Muscle layer of duodenum (tissue), 2 donors: ENCODE data around the gene HMG20A.
"Not testable (repeated sequence)": the region's sequence is repeated elsewhere in the genome, so short reads cannot be mapped to it uniquely, and the experiment has no call there.

Experiments
- H3K27ac ChIP-seq: one replicate; pipeline ENCODE4 v1.7.0; 2013; ENCODE audit warnings: mild to moderate bottlenecking, low read length
- H3K27me3 ChIP-seq: one replicate; pipeline ENCODE4 v1.7.0; 2013; ENCODE audit warnings: low read depth, mild to moderate bottlenecking, control low read depth, low read length
- H3K36me3 ChIP-seq, 2 donors: one replicate each; pipeline ENCODE4 v1.7.0; 2013; ENCODE audit warnings: low read length in 2 of 2, control low read depth in 1 of 2, mild to moderate bottlenecking in 1 of 2; ENCODE audit not compliant: insufficient read depth in 2 of 2, control insufficient read depth in 1 of 2
- H3K4me1 ChIP-seq, 2 donors: one replicate each; pipeline ENCODE4 v1.7.0; 2013; ENCODE audit warnings: low read length in 2 of 2, mild to moderate bottlenecking in 2 of 2, control low read depth in 1 of 2, moderate library complexity in 1 of 2; ENCODE audit not compliant: insufficient read depth in 2 of 2, control insufficient read depth in 1 of 2
- H3K4me3 ChIP-seq, 2 donors: one replicate each; pipeline ENCODE4 v1.7.0; 2013; ENCODE audit warnings: low read length in 2 of 2, low read depth in 1 of 2, mild to moderate bottlenecking in 1 of 2
- H3K9me3 ChIP-seq, 2 donors: one replicate each; pipeline ENCODE4 v1.7.0; 2013; ENCODE audit warnings: low read length in 2 of 2, control low read depth in 1 of 2, mild to moderate bottlenecking in 1 of 2; ENCODE audit not compliant: control insufficient read depth in 1 of 2
- donor health status: healthy.

Gene HMG20A

GRCh38 chr15:77409259-77410156 is 11.2 kb upstream of the HMG20A start:
- H3K27ac ChIP-seq = no peak overlapping the region
- no peaks in the 10 kb centered on the region for H3K4me1 ChIP-seq
- H3K27me3 ChIP-seq = no peaks in the 10 kb centered on the region
- H3K4me3 ChIP-seq = no peak overlapping the region
- H3K9me3 ChIP-seq = no peaks in the 10 kb centered on the region
- no peaks in the 10 kb centered on the region for H3K36me3 ChIP-seq

GRCh38 chr15:77410157-77410500 is 10.6 kb upstream of the HMG20A start:
- not testable (repeated sequence) for H3K36me3 ChIP-seq, H3K4me3 ChIP-seq, H3K27ac ChIP-seq, H3K9me3 ChIP-seq, H3K27me3 ChIP-seq, H3K4me1 ChIP-seq

GRCh38 chr15:77410701-77411618 is 9.7 kb upstream of the HMG20A start:
- Histone ChIP-seq H3K36me3 (no peaks in the 10 kb centered on the region), H3K9me3 (no peaks in the 10 kb centered on the region), H3K4me3 (no peak overlapping the region), H3K4me1 (no peaks in the 10 kb centered on the region), H3K27ac (no peak overlapping the region), H3K27me3 (no peaks in the 10 kb centered on the region)

- H3K9me3 ChIP-seq = no peaks in the 10 kb centered on the region
- no peak overlapping the region for H3K4me3 ChIP-seq
- H3K36me3 ChIP-seq = no peaks in the 10 kb centered on the region
- H3K27me3 ChIP-seq = no peaks in the 10 kb centered on the region
- H3K4me1 ChIP-seq = no peaks in the 10 kb centered on the region
- H3K27ac ChIP-seq = no peak overlapping the region
Observed at GRCh38 chr15:77411619-77411976, 9.1 kb upstream of the HMG20A start.

- no peaks in the 10 kb centered on the region for H3K9me3 ChIP-seq
- no peak overlapping the region for H3K4me3 ChIP-seq
- H3K36me3 ChIP-seq = no peaks in the 10 kb centered on the region
- no peak overlapping the region for H3K27ac ChIP-seq
- H3K4me1 ChIP-seq = peaks cover 0 to 3% of the 10 kb centered on the region in 2 donors
- H3K27me3 ChIP-seq = no peaks in the 10 kb centered on the region
Observed at GRCh38 chr15:77412972-77413698, 7.6 kb upstream of the HMG20A start.

- Histone ChIP-seq H3K4me1 (peaks cover 0 to 3% of the 10 kb centered on the region in 2 donors), H3K27ac (no peak overlapping the region), H3K36me3 (no peaks in the 10 kb centered on the region)
Observed at GRCh38 chr15:77413699-77414349, 6.9 kb upstream of the HMG20A start.

GRCh38 chr15:77414789-77415442 is 5.8 kb upstream of the HMG20A start:
- no peaks in the 10 kb centered on the region for H3K9me3 ChIP-seq
- H3K36me3 ChIP-seq = peaks cover 0 to 4% of the 10 kb centered on the region in 2 donors
- no peak overlapping the region for H3K4me3 ChIP-seq
- H3K4me1 ChIP-seq = peaks cover 0 to 3% of the 10 kb centered on the region in 2 donors
- no peaks in the 10 kb centered on the region for H3K27me3 ChIP-seq
- H3K27ac ChIP-seq = no peak overlapping the region

More at GRCh38 chr15:77413699-77414349, 6.9 kb upstream of the HMG20A start:
- no peak overlapping the region for H3K4me3 ChIP-seq
- H3K9me3 ChIP-seq = no peaks in the 10 kb centered on the region
- no peaks in the 10 kb centered on the region for H3K27me3 ChIP-seq

- no peak overlapping the region for H3K4me3 ChIP-seq
- H3K9me3 ChIP-seq = no peaks in the 10 kb centered on the region
- peaks cover 0 to 3% of the 10 kb centered on the region in 2 donors for H3K4me1 ChIP-seq
- peaks cover 0 to 8% of the 10 kb centered on the region in 2 donors for H3K36me3 ChIP-seq
- H3K27me3 ChIP-seq = no peaks in the 10 kb centered on the region
- no peak overlapping the region for H3K27ac ChIP-seq
Observed at GRCh38 chr15:77415450-77416147, 5.1 kb upstream of the HMG20A start.

- Histone ChIP-seq H3K27me3 (no peaks in the 10 kb centered on the region), H3K9me3 (no peaks in the 10 kb centered on the region), H3K4me3 (no peak overlapping the region), H3K4me1 (peaks cover 0 to 3% of the 10 kb centered on the region in 2 donors), H3K36me3 (peaks cover 0 to 11% of the 10 kb centered on the region in 2 donors), H3K27ac (no peak overlapping the region)
Observed at GRCh38 chr15:77416148-77416455, 4.6 kb upstream of the HMG20A start.

- no peak overlapping the region for H3K4me3 ChIP-seq
- H3K36me3 ChIP-seq = peaks cover 0 to 11% of the 10 kb centered on the region in 2 donors
- H3K9me3 ChIP-seq = no peaks in the 10 kb centered on the region
- peaks cover 3 to 8% of the 10 kb centered on the region in 2 donors for H3K4me1 ChIP-seq
- no peaks in the 10 kb centered on the region for H3K27me3 ChIP-seq
- no peak overlapping the region for H3K27ac ChIP-seq
Observed at GRCh38 chr15:77416954-77417353, 3.7 kb upstream of the HMG20A start.
